GM21717 (cell line): ENCODE data around the gene SYNDIG1.

Experiments
- ATAC-seq: cut with Tn5 transposase; IDR thresholded peaks from one replicate; pipeline ENCODE4 v1.9.1; 2021; ENCODE audit warnings: mild to moderate bottlenecking, moderate library complexity; ENCODE audit not compliant: unreplicated experiment

Gene SYNDIG1

DNA sequence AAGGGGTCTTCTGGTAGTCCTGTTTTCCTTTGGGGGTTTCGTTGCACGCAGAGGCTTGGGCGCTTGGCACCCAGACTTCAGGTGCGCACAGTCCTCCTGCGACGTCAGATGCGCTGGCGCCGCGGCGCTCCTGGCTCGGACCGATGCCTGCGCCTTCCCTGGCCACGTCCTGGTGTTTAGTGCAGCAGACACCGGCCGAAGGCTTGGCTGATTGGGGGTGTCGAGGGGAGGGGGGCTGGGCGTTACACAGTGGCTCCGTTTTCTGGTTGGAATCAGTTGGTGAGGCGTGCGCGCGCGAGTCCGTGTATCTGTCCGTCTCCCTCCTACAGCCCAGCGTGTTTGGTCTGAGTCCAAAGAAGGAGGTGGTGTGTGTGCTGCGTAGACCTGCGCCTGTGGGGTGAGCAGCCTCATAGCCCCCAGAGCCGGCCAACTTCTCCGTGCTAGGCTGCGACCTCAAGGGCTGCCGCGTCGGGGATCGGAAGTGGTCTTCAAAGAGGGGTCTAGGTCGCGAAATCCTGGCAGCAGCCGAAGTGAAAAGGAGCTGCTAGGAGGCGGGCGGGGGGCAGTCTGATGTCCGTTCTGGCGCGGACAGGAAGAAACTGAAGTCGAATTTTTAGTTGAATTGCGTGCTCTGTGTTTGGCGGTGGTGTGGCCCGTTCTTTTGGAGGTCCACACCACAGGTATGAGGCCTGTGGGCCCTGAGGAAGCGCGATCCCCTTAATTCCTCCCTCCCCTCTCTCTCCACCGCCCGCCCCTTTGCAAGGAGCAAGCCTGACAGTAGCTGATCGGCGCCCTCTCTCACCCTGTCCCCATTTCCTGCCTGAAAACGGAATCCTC lies 1.5 kb downstream of the SYNDIG1 start:
- ATAC-seq: no peak

DNA sequence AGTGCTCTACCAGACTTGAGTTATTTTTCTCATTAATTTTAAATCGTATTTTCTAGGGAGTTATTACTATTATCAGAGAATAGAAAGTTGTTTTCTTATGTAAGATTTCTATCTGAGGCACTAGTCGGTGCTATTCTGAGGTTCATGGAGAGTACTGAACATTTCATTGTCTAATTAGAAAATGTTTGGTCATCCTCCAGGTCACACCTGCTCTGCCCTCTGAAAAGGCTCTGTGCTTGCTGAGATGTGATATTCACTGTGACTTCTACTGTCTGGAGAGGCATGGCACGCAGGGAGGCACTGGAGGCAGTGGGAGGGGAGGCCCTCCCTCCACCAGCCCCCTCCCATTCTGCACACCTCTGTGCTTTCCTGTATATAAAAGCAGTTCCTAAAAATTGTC lies 3.0 kb downstream of the SYNDIG1 start:
- ATAC-seq: no peak

DNA sequence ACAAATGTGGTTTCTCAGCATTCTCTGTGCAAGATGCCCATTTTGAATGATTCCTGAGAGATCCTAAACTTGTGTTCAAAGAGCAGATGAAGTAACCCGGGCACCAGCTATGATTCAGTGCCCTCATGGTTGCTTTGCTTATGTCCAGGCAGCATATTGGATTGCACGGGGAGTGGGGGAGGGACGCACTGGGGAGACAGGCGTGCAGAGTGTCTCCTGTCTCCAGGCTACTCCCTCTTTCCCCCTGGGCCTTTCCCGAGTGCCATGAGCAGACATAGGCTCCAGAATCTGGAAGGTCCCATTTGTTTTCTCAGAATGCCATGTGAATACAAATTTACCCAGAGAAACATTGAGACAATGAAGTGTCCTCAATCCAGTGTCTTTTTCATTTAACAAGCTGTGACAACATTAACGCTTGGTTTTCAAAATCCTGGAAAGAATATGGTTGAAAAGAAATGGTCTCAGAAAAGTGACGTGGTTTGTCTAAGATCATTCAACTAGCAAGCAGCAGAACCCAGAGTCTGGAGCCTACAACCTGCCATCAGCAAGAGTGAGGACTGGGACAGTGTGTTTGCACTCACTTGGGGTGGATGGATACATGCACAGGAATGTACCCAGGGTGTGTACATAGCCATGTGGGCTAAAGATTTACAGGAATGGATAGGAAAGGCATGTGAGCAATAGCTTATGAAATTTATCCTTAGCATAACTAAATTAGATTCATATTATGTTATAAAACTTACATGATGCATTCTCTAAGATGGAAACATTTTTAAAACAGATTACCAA lies 4.2 kb downstream of the SYNDIG1 start:
- ATAC-seq: no peak

DNA sequence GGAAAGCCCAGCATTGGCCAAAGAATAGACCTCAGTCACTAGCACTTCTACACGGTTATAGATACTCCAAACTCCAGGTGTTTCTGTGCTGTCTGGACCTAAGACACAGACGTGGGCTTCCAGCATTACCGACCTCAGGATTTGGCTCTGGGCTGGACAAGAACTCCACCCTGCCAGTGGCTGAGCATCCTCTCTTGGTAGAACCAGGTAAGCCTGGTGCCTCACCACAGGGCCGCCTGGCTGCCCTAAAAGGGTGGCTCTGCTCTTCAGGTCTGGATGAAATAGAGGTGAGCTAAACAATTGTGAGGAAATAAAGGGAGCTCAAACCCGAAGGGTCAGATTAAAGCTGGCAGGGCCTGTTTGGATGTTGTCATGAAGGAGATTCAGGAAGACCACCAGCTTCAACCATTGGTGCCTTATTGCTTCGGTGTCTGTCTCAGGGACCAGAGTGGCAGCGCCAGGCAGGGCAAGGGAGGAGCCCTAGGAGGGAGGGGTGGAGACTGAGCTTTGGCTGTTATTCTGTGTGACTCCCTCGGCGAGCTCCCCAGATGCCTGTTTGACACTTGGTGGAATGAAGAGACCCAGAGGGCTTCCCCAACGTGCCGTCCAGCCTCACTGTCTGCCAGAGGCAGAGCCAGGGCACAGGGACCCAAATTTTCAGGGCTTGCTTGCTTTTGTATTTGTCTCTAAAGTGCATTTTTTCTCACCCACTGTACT lies 8.6 kb downstream of the SYNDIG1 start:
- ATAC-seq: no peak

DNA sequence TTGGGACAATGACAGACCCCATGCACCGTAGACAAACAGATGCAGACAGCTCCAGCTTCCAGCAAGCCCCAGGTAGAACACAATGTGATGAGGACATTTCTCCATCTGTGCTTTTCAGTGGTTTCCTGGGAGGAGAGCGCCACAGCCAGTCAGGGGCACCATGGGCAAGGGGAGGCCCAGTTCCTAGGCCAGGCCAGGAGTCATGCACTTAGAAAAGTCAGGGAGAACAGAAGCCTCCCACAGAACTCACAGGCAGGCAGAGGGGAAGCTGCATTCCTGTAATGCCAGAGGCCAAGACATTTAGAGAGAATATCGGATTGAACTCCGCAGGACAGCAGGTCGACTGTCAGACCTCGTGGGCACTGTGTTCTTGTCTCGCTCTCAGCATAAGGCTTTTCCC lies 9.2 kb downstream of the SYNDIG1 start:
- ATAC-seq: no peak

DNA sequence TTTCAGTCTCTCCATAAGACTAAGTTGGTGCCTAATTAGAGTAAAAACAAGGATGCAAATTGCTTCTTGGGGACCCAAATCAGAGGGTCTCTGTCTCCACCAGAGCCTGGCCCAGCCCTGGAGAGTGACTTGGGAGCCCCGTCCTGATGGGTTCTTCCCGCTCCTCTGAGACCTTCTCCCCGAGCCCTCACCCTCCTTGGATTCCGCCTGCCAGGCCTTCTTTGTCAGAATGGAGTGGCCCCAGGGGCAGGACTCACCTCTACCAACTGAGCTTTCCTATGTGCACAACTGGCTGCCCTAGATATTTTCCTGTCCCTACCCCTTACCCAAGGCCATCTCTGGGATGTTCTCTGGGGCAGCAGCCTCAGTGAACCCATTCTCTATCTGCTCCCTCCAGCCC lies 9.7 kb downstream of the SYNDIG1 start:
- ATAC-seq: no peak

DNA sequence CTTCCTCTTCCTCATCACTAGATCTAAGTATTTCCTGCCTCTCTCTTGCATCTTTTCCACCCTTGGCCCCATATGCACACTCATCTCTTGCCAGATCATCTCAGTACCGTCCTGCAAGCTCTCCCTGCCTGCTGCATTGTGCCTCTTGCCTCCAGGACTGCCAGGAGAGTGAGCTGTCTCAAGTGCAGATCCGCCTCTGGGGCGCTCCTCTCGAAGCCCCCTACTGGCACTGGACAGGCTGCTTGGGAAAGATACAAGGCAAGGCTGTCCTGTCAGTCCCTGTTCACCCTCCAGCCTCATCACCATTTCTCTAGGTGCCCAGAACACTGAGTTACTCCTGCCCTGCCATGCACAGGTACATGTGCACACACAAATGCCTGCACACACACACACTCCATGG lies 10.2 kb downstream of the SYNDIG1 start:
- ATAC-seq: no peak

DNA sequence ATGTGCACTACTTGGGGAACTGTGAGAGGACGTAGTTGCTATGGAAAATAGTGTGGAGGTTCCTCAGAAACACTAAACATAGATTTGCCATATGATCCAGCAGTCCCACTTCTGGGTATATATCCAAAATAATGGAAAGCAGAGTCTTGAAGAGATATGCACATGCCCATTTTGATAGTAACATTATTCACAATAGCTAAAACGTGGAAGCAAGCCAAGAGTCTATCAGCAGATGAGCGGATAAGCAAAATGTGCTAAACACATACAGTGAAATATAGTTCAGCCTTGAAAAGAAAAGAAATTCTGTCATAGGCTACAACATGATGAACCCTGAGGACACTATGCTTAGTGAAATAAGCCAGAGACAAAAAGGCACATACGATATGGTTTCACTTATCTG lies 11.1 kb downstream of the SYNDIG1 start:
- ATAC-seq: no peak

DNA sequence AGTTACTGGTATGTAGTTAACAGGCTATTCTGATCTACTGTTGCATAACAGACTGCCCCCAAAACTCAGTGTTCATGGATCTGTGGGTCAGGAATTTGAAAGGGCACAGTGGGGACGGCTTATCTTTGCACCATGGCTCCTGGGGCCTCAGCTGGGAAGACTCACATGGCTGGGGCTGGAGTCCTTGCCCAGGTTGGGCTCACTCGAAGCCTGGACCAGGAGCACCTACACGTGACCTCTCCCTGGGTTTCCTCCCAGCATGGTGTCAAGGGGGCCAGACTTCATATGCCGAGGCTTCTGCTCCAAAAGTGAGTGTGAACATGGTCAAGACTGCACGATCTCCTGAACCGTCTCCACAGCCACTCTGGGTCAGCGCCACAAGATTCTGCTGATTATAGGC lies 11.7 kb downstream of the SYNDIG1 start:
- ATAC-seq: no peak

DNA sequence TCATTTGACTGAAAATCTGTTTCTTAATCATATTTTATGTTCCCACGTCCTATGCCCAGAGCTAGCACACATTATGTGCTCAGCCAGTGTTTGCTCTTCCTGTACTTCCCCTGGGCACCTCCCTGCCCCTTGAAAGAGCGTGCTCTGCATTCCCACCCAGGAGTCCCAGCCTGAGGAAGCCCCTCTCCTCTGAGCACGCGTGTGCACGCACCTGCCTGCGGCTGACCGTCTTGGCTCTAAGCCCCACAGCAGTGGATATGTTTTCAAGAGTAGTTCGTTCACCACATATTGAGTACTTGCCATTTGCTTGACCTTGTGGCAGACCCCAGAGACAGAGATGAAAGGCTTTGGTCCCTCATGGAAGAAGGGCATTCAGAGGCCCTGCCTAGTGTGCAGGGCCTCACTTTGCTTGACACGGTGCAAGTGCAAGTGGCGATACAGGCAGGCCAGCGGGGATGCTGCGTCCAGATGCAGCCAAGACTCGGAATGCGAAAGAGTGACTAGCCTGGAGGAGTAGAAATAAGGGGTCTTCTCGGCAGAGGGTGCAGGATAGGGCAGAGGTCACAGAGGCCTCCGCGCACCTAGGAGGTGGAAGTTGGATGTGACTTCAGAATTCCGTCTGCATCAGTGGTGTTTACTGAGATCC lies 14.1 kb downstream of the SYNDIG1 start:
- no peak for ATAC-seq

DNA sequence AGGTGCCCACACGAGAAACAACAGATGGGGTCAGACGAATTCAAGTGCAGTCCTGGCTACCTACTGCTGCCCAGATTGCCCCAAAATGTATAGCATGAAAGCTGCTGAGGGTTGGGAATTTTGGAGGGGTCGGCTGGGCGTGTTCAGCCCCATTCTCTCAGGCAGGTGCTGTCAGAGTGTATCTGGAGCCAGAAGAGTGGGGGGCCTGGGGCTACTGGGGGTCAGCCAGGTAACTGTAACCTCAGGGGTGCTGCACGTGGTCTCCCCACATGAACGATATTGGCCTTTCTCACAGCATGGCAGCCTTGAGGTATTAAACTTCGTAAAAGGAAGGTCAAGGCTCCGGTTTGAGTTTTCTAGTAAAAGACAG lies 14.6 kb downstream of the SYNDIG1 start:
- ATAC-seq: no peak

DNA sequence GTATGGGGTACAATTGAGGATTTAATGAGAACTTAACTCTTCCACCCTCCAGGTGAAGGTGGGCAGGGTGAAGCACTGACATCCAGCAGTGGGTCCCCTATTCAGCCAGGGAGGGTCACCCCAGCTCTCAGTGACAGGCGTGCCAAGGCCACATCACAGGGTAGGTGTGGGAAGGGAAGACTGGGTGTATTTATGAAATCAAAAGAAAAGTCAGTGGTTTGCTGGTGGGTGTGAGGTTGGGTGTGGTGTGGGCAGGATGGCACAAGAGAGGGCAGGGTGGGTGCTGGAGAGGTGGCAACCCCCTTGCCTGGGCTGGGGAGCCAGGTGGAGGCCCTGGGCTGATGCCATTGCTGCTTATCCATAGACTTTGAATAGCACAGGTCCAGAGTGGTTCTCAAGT lies 16.6 kb downstream of the SYNDIG1 start:
- no peak for ATAC-seq

DNA sequence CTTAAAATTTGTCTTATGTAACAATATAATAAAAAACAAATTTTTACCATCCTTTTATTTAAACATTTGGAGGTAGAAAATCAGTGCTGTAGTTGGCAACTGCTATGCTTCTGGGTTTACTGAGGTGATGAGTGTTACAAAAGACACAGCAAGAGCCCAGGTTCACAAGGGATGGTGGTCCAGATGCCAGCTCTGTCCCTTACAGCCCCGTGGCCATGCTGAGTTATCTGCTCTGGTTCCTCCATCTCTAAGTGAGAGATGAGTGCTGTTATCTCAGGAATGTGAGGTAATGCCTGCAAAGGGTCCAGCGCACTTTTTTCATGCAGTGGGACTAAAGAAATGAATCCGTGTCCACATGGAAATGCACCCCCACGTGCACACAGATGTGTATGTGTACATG lies 17.8 kb downstream of the SYNDIG1 start:
- no peak for ATAC-seq

DNA sequence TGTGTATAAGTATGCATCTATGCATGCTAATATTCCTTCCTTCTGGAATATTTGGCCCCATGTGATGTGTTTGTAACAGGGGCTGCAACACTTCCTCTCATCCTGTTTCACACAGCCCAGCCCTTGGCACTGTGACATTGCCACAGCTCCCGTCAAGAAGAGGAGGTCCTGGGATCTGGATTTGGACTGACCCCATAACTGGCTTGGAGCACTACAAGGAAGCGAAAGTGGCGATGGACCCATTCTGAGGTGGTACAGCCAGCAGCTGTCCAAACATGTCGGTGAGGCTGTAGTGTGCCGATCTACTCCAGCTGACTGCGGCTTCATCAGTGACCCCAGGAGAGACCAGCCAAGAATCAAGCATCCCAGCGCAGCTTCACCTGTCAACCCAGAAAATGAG lies 18.2 kb downstream of the SYNDIG1 start:
- ATAC-seq: no peak

DNA sequence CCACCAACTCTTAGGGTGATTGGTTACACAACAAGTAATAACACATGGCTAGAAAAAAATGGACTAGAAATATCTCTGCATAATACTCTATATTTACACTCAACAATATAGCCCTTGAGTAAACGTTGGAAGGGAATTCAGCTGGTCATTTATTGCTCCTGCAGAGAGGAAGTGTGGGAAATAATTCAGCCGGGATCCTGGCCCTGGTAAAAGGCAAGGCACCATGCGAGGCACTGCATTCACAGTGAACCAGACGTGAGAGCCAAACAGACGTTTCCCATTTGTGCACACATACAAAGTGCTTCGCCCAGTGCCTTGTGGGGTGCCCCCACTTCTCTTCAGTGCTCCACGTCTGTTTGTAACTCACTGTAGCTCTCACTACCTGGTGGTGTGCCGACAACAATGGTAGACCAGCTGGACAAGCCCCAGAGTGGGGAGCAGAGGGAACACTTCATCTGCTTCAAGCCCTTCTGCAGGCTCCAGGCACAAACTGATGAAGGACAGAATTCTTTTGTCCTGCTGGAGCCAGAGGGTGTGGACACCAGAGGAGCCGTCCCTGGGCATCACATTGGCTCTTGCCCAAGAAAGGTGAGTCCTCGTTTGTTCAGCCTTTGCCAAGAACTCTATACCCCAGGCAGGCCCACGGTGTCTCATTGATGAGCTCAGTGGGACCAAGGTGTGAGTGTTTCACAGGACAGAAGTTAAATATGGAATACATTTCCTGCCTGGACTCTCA lies 18.8 kb downstream of the SYNDIG1 start:
- no peak for ATAC-seq

DNA sequence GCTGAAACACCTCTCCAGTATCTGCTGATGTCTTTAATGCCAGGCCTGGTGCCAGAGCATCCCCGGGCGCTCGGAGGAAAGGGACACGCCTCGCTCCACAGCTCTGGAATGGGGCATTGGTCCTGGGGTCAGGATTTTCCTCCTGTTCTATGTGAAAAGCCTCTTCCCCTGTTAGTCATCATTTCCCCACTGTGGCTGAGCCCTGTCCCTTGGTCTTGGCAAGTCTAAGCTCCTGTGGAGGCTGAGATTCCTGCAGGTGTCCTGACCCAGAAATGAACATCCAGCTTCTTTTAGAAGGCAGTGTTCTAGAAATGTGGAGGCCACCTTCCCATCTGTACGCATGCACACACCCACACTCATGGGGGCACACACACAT lies 19.4 kb downstream of the SYNDIG1 start:
- no peak for ATAC-seq

DNA sequence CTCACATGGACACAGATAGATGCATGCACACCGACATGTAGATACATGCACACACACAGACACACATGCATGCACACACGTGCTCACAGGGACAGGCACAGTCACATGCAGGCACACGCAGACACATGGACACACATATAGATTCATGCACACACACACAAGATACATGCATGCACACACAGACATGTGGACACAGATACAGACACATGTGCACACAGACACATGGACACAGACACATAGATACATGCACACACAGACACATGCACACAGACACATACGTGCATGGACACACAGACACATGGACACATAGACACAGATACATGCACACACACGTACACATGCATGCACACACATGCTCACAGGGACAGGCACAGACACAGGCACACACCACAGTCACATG lies 19.8 kb downstream of the SYNDIG1 start:
- no peak for ATAC-seq

DNA sequence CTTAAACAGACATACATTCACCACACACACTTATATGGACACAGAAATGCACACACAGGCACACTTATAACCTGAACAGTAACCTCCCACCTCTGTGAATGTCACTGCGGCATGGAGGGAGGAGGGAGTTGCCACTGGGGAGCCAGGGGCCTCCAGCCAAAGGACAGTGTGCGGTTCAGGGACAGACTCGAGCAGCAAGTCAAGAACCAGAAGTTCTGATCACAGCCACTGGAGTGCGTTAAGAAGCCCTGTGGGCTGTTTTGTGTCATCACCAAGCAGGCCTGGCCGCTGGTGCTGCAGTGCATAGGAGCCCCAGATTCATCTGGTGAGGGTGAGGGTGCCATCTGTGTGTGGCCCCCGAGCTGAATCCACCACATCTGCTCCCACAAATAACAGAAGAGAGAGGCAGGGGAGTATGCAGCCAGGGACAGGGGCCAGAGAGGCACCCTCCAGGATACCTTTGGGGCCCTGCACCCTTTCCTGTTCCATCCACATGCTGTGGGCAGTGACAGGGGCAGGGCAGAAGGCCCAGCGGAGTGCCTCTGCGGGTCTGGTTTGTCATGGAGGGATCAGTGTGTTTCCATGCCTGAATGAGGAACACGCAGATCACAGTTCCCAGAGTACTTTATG lies 20.3 kb downstream of the SYNDIG1 start:
- ATAC-seq: no peak

DNA sequence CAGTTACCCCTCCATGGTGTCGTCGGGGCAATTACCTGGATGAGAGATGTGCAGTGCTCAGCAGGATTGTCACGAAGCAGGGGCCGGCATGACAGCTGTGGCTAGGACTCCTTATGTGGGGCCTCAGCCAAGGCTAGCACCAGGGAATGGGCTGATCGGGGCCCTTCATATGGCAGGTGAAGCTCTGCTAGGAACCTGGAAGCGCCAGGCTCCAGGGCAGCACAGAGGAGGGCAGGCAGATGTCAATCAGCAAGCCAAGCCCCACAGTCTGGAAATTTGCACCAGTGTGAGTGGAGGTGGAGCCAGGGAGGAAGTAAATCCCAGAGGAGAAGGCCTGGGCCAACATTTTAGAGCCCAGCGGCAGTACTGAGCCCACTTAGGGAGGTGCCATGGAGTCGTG lies 21.2 kb downstream of the SYNDIG1 start:
- no peak for ATAC-seq

DNA sequence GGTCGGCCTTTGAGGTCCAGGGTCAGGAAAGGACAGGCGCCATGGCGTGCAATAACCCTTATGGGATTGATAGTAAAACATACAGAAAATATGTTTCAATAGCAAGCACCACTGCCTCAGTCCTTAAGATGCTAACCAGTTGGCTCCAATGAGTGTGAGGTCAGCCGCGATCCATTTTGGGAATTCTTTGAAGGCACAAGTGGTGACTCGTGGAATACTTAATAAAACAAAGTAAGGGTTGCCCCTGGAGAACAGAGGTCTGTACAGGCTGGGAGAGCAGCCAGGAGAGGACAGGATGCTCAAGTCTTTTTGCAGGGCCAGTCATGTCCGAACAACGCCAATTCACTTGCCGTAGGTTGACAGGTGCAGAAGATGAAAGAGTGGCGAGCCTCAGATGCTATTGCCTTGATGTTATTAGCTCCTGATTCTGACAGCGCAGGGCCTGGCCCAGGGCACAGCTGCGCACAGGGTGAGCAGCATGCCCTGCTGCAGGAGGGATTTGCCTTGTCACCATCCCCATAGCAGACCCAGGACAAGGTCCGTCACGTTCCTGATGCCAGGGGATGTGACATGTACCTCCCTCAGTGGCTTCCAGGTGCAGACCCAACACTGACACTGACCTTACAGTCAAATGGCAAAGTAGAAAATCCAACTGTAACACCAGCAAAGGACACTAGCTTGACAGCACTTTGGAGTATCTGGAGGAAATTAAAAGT lies 21.8 kb downstream of the SYNDIG1 start:
- no peak for ATAC-seq
